SK-N-SH (cell line): ENCODE data around the gene MRPS21. TPM values are rescaled to one million over a fixed set of nuclear protein-coding genes. Genes with fewer than 3 reads are reported as not detected.

ENCODE experiments used
- CTCF ChIA-PET: fragments of 300-600, 350-600 bp; formaldehyde crosslinking; extraction: SDS; loops from one replicate; lab custom pipeline; 2021; lab: Yijun Ruan, JAX
- POLR2A ChIA-PET: fragments of 350-600 bp; sonication (Branson Sonifier 250); formaldehyde crosslinking; extraction: SDS; loops from one replicate; lab custom pipeline; 2020; ENCODE audit warnings: antibody characterized with exemption, inconsistent platforms; lab: Yijun Ruan, JAX
- DNase-seq: peaks from one replicate; pipeline ENCODE4 v3.0.0; 2012
- H2AFZ ChIP-seq: fragments of 200-600 bp; sonication (generic); 2 replicates; pipeline ENCODE4 v1.8.1; 2016; ENCODE audit warnings: antibody characterized with exemption, mild to moderate bottlenecking, low read depth
- H3F3A ChIP-seq: fragments of 200-600 bp; sonication (generic); replicated peaks from 2 replicates; pipeline ENCODE3; 2016; ENCODE audit warnings: antibody characterized with exemption, mild to moderate bottlenecking; ENCODE audit not compliant: insufficient read depth
- H3K27ac ChIP-seq, 2 experiments: fragments of 200-500 bp in 1 of 2; fragments of 200-600 bp in 1 of 2; sonication (Bioruptor generic) in 1 of 2; sonication (generic), shearing (Covaris generic) in 1 of 2; 2 replicates each; pipeline versions ENCODE4 v1.5.1 to v1.6.1; 2014 to 2016; ENCODE audit warnings: low read depth in 2 of 2, inconsistent platforms in 1 of 2, low read length in 1 of 2, mild to moderate bottlenecking in 1 of 2, mixed read lengths in 1 of 2
- H3K27me3 ChIP-seq: fragments of 200-600 bp; sonication (generic), shearing (Covaris generic); 2 replicates; pipeline ENCODE4 v1.6.1; 2016; ENCODE audit warnings: mixed run types; ENCODE audit not compliant: insufficient read depth
- H3K36me3 ChIP-seq, 2 experiments: fragments of 200-500 bp in 1 of 2; fragments of 200-600 bp in 1 of 2; sonication (Bioruptor generic) in 1 of 2; sonication (generic) in 1 of 2; replicated peaks in 1 of 2; 2 replicates each; pipeline versions ENCODE3 to v1.5.1; 2014 to 2016; ENCODE audit warnings: low read length in 1 of 2, mild to moderate bottlenecking in 1 of 2; ENCODE audit not compliant: insufficient read depth in 2 of 2, control insufficient read depth in 1 of 2
- H3K4me1 ChIP-seq, 2 experiments: fragments of 200-500 bp in 1 of 2; fragments of 200-600 bp in 1 of 2; sonication (Bioruptor generic) in 1 of 2; sonication (generic), shearing (Covaris generic) in 1 of 2; 2 replicates each; pipeline versions ENCODE4 v1.5.1 to v1.6.1; 2014 to 2016; ENCODE audit warnings: low read depth in 1 of 2, low read length in 1 of 2, mixed run types in 1 of 2; ENCODE audit not compliant: insufficient read depth in 2 of 2, control insufficient read depth in 1 of 2
- H3K4me2 ChIP-seq: fragments of 200-600 bp; sonication (generic), shearing (Covaris generic); 2 replicates; pipeline ENCODE4 v1.6.1; 2017; ENCODE audit warnings: mixed run types
- H3K4me3 ChIP-seq, 2 experiments: fragments of 200-500 bp in 1 of 2; fragments of 200-600 bp in 1 of 2; sonication (Bioruptor generic) in 1 of 2; sonication (generic), shearing (Covaris generic) in 1 of 2; 2 replicates each; pipeline versions ENCODE4 v1.5.1 to v1.8.1; 2014 to 2016; ENCODE audit warnings: low read depth in 2 of 2, inconsistent platforms in 1 of 2, low read length in 1 of 2, mild to moderate bottlenecking in 1 of 2, mixed read lengths in 1 of 2, moderate library complexity in 1 of 2
- H3K79me2 ChIP-seq: fragments of 200-600 bp; sonication (generic); 2 replicates; pipeline ENCODE4 v1.8.1; 2017; ENCODE audit warnings: mild to moderate bottlenecking; ENCODE audit not compliant: insufficient read depth
- H3K9ac ChIP-seq: fragments of 200-600 bp; sonication (generic); 2 replicates; pipeline ENCODE4 v1.6.1; 2017; ENCODE audit warnings: mixed run types
- H3K9me2 ChIP-seq: fragments of 200-600 bp; sonication (generic); 2 replicates; pipeline ENCODE4 v1.6.1; 2017; ENCODE audit warnings: mixed run types
- H3K9me3 ChIP-seq: fragments of 200-600 bp; sonication (generic); 2 replicates; pipeline ENCODE4 v1.6.1; 2017; ENCODE audit warnings: mixed run types, mild to moderate bottlenecking, moderate library complexity
- H4K20me1 ChIP-seq: fragments of 200-600 bp; sonication (generic); 2 replicates; pipeline ENCODE4 v1.6.1; 2017; ENCODE audit warnings: mild to moderate bottlenecking, mixed run types; ENCODE audit not compliant: insufficient read depth
- CTCF ChIP-seq: fragments of 200-600 bp; sonication (generic); IDR thresholded peaks from 2 replicates; pipeline ENCODE4 v1.6.1; 2017; ENCODE audit warnings: antibody characterized with exemption, mild to moderate bottlenecking, moderate library complexity
- EP300 ChIP-seq, 2 experiments: IDR thresholded peaks; 2 replicates each; pipeline versions ENCODE4 v1.4.0 to v1.6.1; 2012; ENCODE audit warnings: borderline replicate concordance in 1 of 2, low read depth in 1 of 2, low read length in 1 of 2
- EZH2phosphoT487 ChIP-seq: fragments of 200-600 bp; sonication (generic); IDR thresholded peaks from 2 replicates; pipeline ENCODE4 v1.6.1; 2017; ENCODE audit warnings: low read depth, mixed run types, mild to moderate bottlenecking, antibody characterized with exemption, moderate library complexity, borderline replicate concordance
- FOSL2 ChIP-seq: IDR thresholded peaks from 2 replicates; pipeline ENCODE4 v1.4.0; 2012; ENCODE audit warnings: low read depth, mild to moderate bottlenecking, moderate library complexity, borderline replicate concordance
- FOXJ3 ChIP-seq: sonication (generic); formaldehyde crosslinking; IDR thresholded peaks from 2 replicates; pipeline ENCODE4 v1.5.1; 2020; ENCODE audit warnings: mild to moderate bottlenecking, missing genetic modification reagents
- GABPA ChIP-seq: IDR thresholded peaks from 2 replicates; pipeline ENCODE4 v1.4.0; 2012; ENCODE audit warnings: low read depth, mild to moderate bottlenecking
- GATA2 ChIP-seq: sonication (generic); formaldehyde crosslinking; IDR thresholded peaks from 2 replicates; pipeline ENCODE4 v1.5.0; 2020; ENCODE audit warnings: mild to moderate bottlenecking, missing genetic modification reagents
- JUND ChIP-seq: IDR thresholded peaks from 2 replicates; pipeline ENCODE4 v1.4.0; 2012
- MAX ChIP-seq: IDR thresholded peaks from 2 replicates; pipeline ENCODE4 v1.4.0; 2012; ENCODE audit warnings: low read depth
- MEF2A ChIP-seq: IDR thresholded peaks from 2 replicates; pipeline ENCODE4 v1.4.0; 2012; ENCODE audit warnings: low read depth, borderline replicate concordance
- POLR2AphosphoS5 ChIP-seq: IDR thresholded peaks from 2 replicates; pipeline ENCODE4 v1.6.1; 2012; ENCODE audit warnings: low read depth, low read length
- RAD21 ChIP-seq: IDR thresholded peaks from 2 replicates; pipeline ENCODE4 v1.6.1; 2012; ENCODE audit warnings: mild to moderate bottlenecking, low read length
- RCOR1 ChIP-seq: fragments of 150-350 bp; IDR thresholded peaks from 2 replicates; pipeline ENCODE4 v1.6.1; 2017; ENCODE audit warnings: antibody characterized with exemption, low read length
- RFX5 ChIP-seq: IDR thresholded peaks from 2 replicates; pipeline ENCODE4 v1.6.1; 2012; ENCODE audit warnings: mild to moderate bottlenecking, improper control_type of control experiment, low read length
- SIN3A ChIP-seq: IDR thresholded peaks from 2 replicates; pipeline ENCODE4 v1.6.1; 2012; ENCODE audit warnings: low read depth, mild to moderate bottlenecking, low read length, moderate library complexity, borderline replicate concordance
- SMC3 ChIP-seq: IDR thresholded peaks from 2 replicates; pipeline ENCODE4 v1.6.1; 2012; ENCODE audit warnings: low read depth, low read length, improper control_type of control experiment
- TEAD4 ChIP-seq: IDR thresholded peaks from 2 replicates; pipeline ENCODE4 v1.4.0; 2012; ENCODE audit warnings: mild to moderate bottlenecking, borderline replicate concordance; ENCODE audit not compliant: insufficient read depth
- YY1 ChIP-seq: IDR thresholded peaks from 2 replicates; pipeline ENCODE4 v1.4.0; 2012; ENCODE audit warnings: low read depth, mild to moderate bottlenecking
- WGBS: methylation state at CpG from one replicate; pipeline ENCODE4 v1.1.6; 2017; ENCODE audit warnings: low lambda C conversion rate; 5-methylcytosine and 5-hydroxymethylcytosine counted together
- polyA plus RNA-seq, 3 experiments: library from polyadenylated mRNA; depleted of rRNA; stranded (reverse); fragments of >200 nt; gene quantifications; 2 replicates each; pipeline ENCODE4 v1.2.3, GENCODE V29; 2012
- TF ChIP-seq, protein P1 (sequence below): fragments of 150-350 bp; IDR thresholded peaks from 2 replicates; pipeline ENCODE4 v1.6.1; 2017; ENCODE audit warnings: antibody characterized with exemption, low read length, low read depth, borderline replicate concordance

Gene MRPS21
- polyA plus RNA-seq, 1 of the 3 experiments (the other 2 are of a cell fraction), result 136 TPM

GRCh38 chr1:150261367-150261766 lies 32.3 kb upstream of the MRPS21 start (continued):
- TF ChIP-seq SMC3, result no peak
- no peak for TF ChIP-seq SIN3A
- no peak for TF ChIP-seq FOXJ3 (CRISPR knock-in tag)
- TF ChIP-seq RFX5, result no peak
- TF ChIP-seq YY1, result no peak
- no peak for TF ChIP-seq POLR2AphosphoS5
- no peak for TF ChIP-seq JUND
- TF ChIP-seq RCOR1, result no peak
- no peak for TF ChIP-seq CTCF
- no peak for TF ChIP-seq GATA2 (CRISPR knock-in tag)

GRCh38 chr1:150262388-150263320 lies 31.0 kb upstream of the MRPS21 start:
- Histone ChIP-seq H3K27ac (no peak overlapping the region), H3K4me2 (no peak overlapping the region), H2AFZ (no peak overlapping the region), H3K4me1 (peaks cover 6 to 18% of the 10 kb centered on the region in 2 experiments; a peak in 2 of 4 replicates), H3K4me3 (no peak overlapping the region), H3F3A (peaks cover 4% of the 10 kb centered on the region), H3K36me3 (peaks cover 26 to 29% of the 10 kb centered on the region in 2 experiments), H3K79me2 (peaks cover 15% of the 10 kb centered on the region), H4K20me1 (no peaks in the 10 kb centered on the region), H3K27me3 (no peaks in the 10 kb centered on the region), H3K9ac (no peak overlapping the region), H3K9me2 (no peaks in the 10 kb centered on the region)
- POLR2A ChIA-PET, result no interaction called here
- 77% methylated on average over 6 of the region's 6 CpGs for WGBS
- CTCF ChIA-PET, result interaction anchor here (1.2 to 8.7 kb wide), 3 partner anchors 18 to 101 kb away, joined by 3 to 110 read pairs (median 3); partner anchors contain the start of genes CIART and RPRD2
- DNase-seq, result no peak
- TF ChIP-seq RCOR1, result no peak
- no peak for TF ChIP-seq FOSL2
- TF ChIP-seq, protein P1, sequence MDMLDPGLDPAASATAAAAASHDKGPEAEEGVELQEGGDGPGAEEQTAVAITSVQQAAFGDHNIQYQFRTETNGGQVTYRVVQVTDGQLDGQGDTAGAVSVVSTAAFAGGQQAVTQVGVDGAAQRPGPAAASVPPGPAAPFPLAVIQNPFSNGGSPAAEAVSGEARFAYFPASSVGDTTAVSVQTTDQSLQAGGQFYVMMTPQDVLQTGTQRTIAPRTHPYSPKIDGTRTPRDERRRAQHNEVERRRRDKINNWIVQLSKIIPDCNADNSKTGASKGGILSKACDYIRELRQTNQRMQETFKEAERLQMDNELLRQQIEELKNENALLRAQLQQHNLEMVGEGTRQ, result no peak
- TF ChIP-seq MAX, result no peak
- TF ChIP-seq TEAD4, result no peak
- TF ChIP-seq MEF2A, result no peak
- TF ChIP-seq EZH2phosphoT487, result no peak
- no peak for TF ChIP-seq GABPA
- no peak for TF ChIP-seq FOXJ3 (CRISPR knock-in tag)
- TF ChIP-seq GATA2 (CRISPR knock-in tag), result no peak
- TF ChIP-seq EP300 (IDR thresholded peaks at IDR 0.05; ENCODE audit: borderline replicate concordance in 1 of 2, low read depth in 1 of 2, low read length in 1 of 2), result no peak
- TF ChIP-seq RAD21, result no peak
- TF ChIP-seq, all 33 proteins: peak for 0
- no peaks in the 10 kb centered on the region for H3K9me3 ChIP-seq
